ENCODE results near the gene TRAPPC10. TPM values are rescaled to one million over a fixed set of nuclear protein-coding genes. Genes with fewer than 3 reads are reported as not detected.
A peak's percentile ranks its signal among the peaks of the same experiment; 100 is the strongest.

TRAPPC10 gene
- total and polyA plus RNA-seq, 2 donors from 2014 or later, result 8.8 to 48.5 TPM

GRCh38 chr21:43975469-43976098 is 36.5 kb upstream of the TRAPPC10 start:
- Histone ChIP-seq H3K36me3 (ENCODE audit: control insufficient read depth in 2 of 3, insufficient read depth in 3 of 3, low read length in 3 of 3) (peaks cover 2 to 33% (median 11%) of the 10 kb centered on the region in 3 donors), H3K9me3 (ENCODE audit: control insufficient read depth in 2 of 3, insufficient read depth in 1 of 3, low read length in 3 of 3) (peaks cover 0 to 2% (median 0%) of the 10 kb centered on the region in 3 donors), H3K4me1 (ENCODE audit: control insufficient read depth in 2 of 3, insufficient read depth in 2 of 3, low read depth in 1 of 3, low read length in 3 of 3) (peaks cover 0 to 7% (median 0%) of the 10 kb centered on the region in 3 donors), H3K9ac (ENCODE audit: low read length in 3 of 3) (peak overlapping the region in 1 of 3 donors; percentile 9), H3K4me3 (ENCODE audit: low read length in 3 of 3) (no peak overlapping the region), H3K27me3 (ENCODE audit: control insufficient read depth, insufficient read depth, low read length) (no peaks in the 10 kb centered on the region), H3K27ac (ENCODE audit: low read depth in 2 of 2, low read length in 2 of 2) (no peak overlapping the region)
- intact Hi-C loops (cut with DNase I), result no loop called here
- DNase-seq (peak; percentile 80 to 89 (median 82)), FAIRE-seq (no peak)
- peak; percentile 83 for TF ChIP-seq CTCF (IDR thresholded peaks at IDR 0.05; ENCODE audit: borderline replicate concordance, extremely low read depth, insufficient read depth)

- intact Hi-C loops (cut with DNase I), result no loop called here
- Histone ChIP-seq H3K27me3 (ENCODE audit: control insufficient read depth, insufficient read depth, low read length) (no peaks in the 10 kb centered on the region), H3K4me3 (ENCODE audit: low read length in 3 of 3) (no peak overlapping the region), H3K9ac (ENCODE audit: low read length in 3 of 3) (no peak overlapping the region), H3K9me3 (ENCODE audit: control insufficient read depth in 2 of 3, insufficient read depth in 1 of 3, low read length in 3 of 3) (peaks cover 0 to 2% (median 0%) of the 10 kb centered on the region in 3 donors), H3K27ac (ENCODE audit: low read depth in 2 of 2, low read length in 2 of 2) (no peak overlapping the region), H3K4me1 (ENCODE audit: control insufficient read depth in 2 of 3, insufficient read depth in 2 of 3, low read depth in 1 of 3, low read length in 3 of 3) (peaks cover 0 to 7% (median 0%) of the 10 kb centered on the region in 3 donors), H3K36me3 (ENCODE audit: control insufficient read depth in 2 of 3, insufficient read depth in 3 of 3, low read length in 3 of 3) (peaks cover 2 to 28% (median 10%) of the 10 kb centered on the region in 3 donors)
- no peak for FAIRE-seq
- no peak for DNase-seq
- no peak for TF ChIP-seq CTCF (IDR thresholded peaks at IDR 0.05; ENCODE audit: borderline replicate concordance, extremely low read depth, insufficient read depth)
These were observed 35.4 kb upstream of the TRAPPC10 start for GRCh38 chr21:43976661-43977060.

- DNase-seq (peak in 1 of 5 donors; percentile 22), FAIRE-seq (no peak)
- peaks cover 0 to 2% (median 0%) of the 10 kb centered on the region in 3 donors for H3K9me3 ChIP-seq (ENCODE audit: control insufficient read depth in 2 of 3, insufficient read depth in 1 of 3, low read length in 3 of 3)
- no peaks in the 10 kb centered on the region for H3K27me3 ChIP-seq (ENCODE audit: control insufficient read depth, insufficient read depth, low read length)
- no peak overlapping the region for H3K4me3 ChIP-seq (ENCODE audit: low read length in 3 of 3)
- H3K36me3 ChIP-seq (ENCODE audit: control insufficient read depth in 2 of 3, insufficient read depth in 3 of 3, low read length in 3 of 3), result peaks cover 2 to 29% (median 11%) of the 10 kb centered on the region in 3 donors
- peaks cover 0 to 7% (median 0%) of the 10 kb centered on the region in 3 donors for H3K4me1 ChIP-seq (ENCODE audit: control insufficient read depth in 2 of 3, insufficient read depth in 2 of 3, low read depth in 1 of 3, low read length in 3 of 3)
- no peak for TF ChIP-seq CTCF (IDR thresholded peaks at IDR 0.05; ENCODE audit: borderline replicate concordance, extremely low read depth, insufficient read depth)
- H3K9ac ChIP-seq (ENCODE audit: low read length in 3 of 3), result no peak overlapping the region
- H3K27ac ChIP-seq (ENCODE audit: low read depth in 2 of 2, low read length in 2 of 2), result no peak overlapping the region
- intact Hi-C loops (cut with DNase I), result no loop called here
These were observed 34.0 kb upstream of the TRAPPC10 start for GRCh38 chr21:43978060-43978459.

Data from kidney (tissue), 14 donors.